Measurements from ENCODE around the gene PGBD4. TPM values are rescaled to one million over a fixed set of nuclear protein-coding genes. Genes with fewer than 3 reads are reported as not detected.
A peak's percentile ranks its signal among the peaks of the same experiment; 100 is the strongest.

The PGBD4 gene
- total and polyA plus RNA-seq, 2 of the 13 experiments (the other 11 are each of a cell fraction or from before 2014, with no cell fraction given) = 1.4 to 1.7 TPM

GRCh38 chr15:34101366-34102174, at the start of gene PGBD4, which contains the start of gene EMC7 (continued):
- no peak for TF ChIP-seq ZBTB14 (CRISPR knock-in tag; IDR thresholded peaks at IDR 0.05)
- no peak for TF ChIP-seq FOXA1 (IDR thresholded peaks at IDR 0.05)
- no peak for TF ChIP-seq FOXA1 (CRISPR knock-in tag; IDR thresholded peaks at IDR 0.05)
- no peak for TF ChIP-seq ZNF766 (CRISPR knock-in tag; IDR thresholded peaks at IDR 0.05; ENCODE audit: borderline replicate concordance)
- TF ChIP-seq GTF2F1 (IDR thresholded peaks at IDR 0.05; ENCODE audit: low read length) = peak; percentile 18; the same call in 1 of the 2 replicates
- TF ChIP-seq DPF2 (CRISPR knock-in tag; IDR thresholded peaks at IDR 0.05; ENCODE audit: borderline replicate concordance, low read depth) = no peak
- no peak for TF ChIP-seq ZNF24 (IDR thresholded peaks at IDR 0.05)
- TF ChIP-seq ZSCAN30 (CRISPR knock-in tag; IDR thresholded peaks at IDR 0.05) = no peak
- peak; percentile 55; the same call in 1 of the 2 replicates for TF ChIP-seq ZNF317 (CRISPR knock-in tag; IDR thresholded peaks at IDR 0.05)
- TF ChIP-seq TBX3 (IDR thresholded peaks at IDR 0.05; ENCODE audit: borderline replicate concordance) = no peak
- no peak for TF ChIP-seq ZSCAN21 (CRISPR knock-in tag; IDR thresholded peaks at IDR 0.05; ENCODE audit: borderline replicate concordance)
- peak; percentile 60; the same call in 1 of the 2 replicates for TF ChIP-seq ZNF503 (CRISPR knock-in tag; IDR thresholded peaks at IDR 0.05)
- TF ChIP-seq ZNF329 (CRISPR knock-in tag; IDR thresholded peaks at IDR 0.05; ENCODE audit: low read depth) = no peak
- no peak for TF ChIP-seq ZBTB37 (CRISPR knock-in tag; IDR thresholded peaks at IDR 0.05)
- TF ChIP-seq DBP (CRISPR knock-in tag; IDR thresholded peaks at IDR 0.05; ENCODE audit: not compliant biosample characterization) = no peak
- no peak for TF ChIP-seq ZNF264 (CRISPR knock-in tag; IDR thresholded peaks at IDR 0.05)
- TF ChIP-seq ZNF18 (CRISPR knock-in tag; IDR thresholded peaks at IDR 0.05; ENCODE audit: insufficient replicate concordance) = no peak
- 0 out of 2 replicates have a peak, but pooled peaks have one; percentile 17 for TF ChIP-seq NFATC3 (CRISPR knock-in tag; IDR thresholded peaks at IDR 0.05)
- TF ChIP-seq ZNF550 (CRISPR knock-in tag; IDR thresholded peaks at IDR 0.05; ENCODE audit: borderline replicate concordance) = 0 out of 2 replicates have a peak, but pooled peaks have one; percentile 30
- TF ChIP-seq XRCC5 (optimal IDR thresholded peaks at IDR 0.05; ENCODE audit: low read length) = peak; percentile 12
- TF ChIP-seq ZNF446 (CRISPR knock-in tag; IDR thresholded peaks at IDR 0.05) = no peak
- TF ChIP-seq ZNF720 (CRISPR knock-in tag; IDR thresholded peaks at IDR 0.05) = no peak
- no peak for TF ChIP-seq NFE2L1 (CRISPR knock-in tag; IDR thresholded peaks at IDR 0.05; ENCODE audit: borderline replicate concordance)
- TF ChIP-seq PAF1 (CRISPR knock-in tag; IDR thresholded peaks at IDR 0.05) = no peak

Measured in HepG2 (cell line).